ENCODE data around the gene KIF15. TPM values are rescaled to one million over a fixed set of nuclear protein-coding genes. Genes with fewer than 3 reads are reported as not detected.

The KIF15 gene
- total RNA-seq, 1 experiment from 2014 or later: 23.7 TPM

DNA sequence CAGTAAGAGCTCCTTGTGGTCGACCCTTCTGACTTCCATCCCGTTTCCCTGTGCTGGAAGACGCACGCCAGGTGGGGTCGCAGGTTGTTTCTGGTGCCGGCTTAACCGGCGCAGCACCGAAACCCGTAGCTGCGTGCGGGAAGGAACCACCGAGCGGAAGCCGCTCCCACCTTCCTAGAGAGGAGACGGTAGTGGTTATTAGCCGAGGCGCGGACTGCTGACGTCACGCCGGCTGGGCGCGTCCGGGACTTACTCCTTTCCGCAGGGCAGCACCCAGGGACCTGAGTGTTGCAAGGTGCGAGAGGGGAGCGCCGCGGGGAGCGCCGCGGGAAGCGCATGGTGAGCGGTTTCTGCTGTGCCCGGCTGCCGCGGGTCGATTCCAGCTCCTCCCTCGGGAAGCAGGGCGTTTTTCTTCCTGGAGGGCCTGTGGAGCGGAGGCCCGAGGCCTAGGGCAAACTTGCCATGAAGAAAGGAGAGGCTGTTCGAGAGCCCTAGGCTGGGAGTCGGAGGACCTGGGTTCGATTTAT lies 32.1 kb upstream of the KIF15 start, which contains the start of gene ZNF501 (continued):
- TF ChIP-seq, protein P1, sequence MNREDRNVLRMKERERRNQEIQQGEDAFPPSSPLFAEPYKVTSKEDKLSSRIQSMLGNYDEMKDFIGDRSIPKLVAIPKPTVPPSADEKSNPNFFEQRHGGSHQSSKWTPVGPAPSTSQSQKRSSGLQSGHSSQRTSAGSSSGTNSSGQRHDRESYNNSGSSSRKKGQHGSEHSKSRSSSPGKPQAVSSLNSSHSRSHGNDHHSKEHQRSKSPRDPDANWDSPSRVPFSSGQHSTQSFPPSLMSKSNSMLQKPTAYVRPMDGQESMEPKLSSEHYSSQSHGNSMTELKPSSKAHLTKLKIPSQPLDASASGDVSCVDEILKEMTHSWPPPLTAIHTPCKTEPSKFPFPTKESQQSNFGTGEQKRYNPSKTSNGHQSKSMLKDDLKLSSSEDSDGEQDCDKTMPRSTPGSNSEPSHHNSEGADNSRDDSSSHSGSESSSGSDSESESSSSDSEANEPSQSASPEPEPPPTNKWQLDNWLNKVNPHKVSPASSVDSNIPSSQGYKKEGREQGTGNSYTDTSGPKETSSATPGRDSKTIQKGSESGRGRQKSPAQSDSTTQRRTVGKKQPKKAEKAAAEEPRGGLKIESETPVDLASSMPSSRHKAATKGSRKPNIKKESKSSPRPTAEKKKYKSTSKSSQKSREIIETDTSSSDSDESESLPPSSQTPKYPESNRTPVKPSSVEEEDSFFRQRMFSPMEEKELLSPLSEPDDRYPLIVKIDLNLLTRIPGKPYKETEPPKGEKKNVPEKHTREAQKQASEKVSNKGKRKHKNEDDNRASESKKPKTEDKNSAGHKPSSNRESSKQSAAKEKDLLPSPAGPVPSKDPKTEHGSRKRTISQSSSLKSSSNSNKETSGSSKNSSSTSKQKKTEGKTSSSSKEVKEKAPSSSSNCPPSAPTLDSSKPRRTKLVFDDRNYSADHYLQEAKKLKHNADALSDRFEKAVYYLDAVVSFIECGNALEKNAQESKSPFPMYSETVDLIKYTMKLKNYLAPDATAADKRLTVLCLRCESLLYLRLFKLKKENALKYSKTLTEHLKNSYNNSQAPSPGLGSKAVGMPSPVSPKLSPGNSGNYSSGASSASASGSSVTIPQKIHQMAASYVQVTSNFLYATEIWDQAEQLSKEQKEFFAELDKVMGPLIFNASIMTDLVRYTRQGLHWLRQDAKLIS (CRISPR knock-in tag; IDR thresholded peaks at IDR 0.05; ENCODE audit: borderline replicate concordance): peak; percentile 38; the same call in 1 of the 2 replicates
- TF ChIP-seq, protein P2, sequence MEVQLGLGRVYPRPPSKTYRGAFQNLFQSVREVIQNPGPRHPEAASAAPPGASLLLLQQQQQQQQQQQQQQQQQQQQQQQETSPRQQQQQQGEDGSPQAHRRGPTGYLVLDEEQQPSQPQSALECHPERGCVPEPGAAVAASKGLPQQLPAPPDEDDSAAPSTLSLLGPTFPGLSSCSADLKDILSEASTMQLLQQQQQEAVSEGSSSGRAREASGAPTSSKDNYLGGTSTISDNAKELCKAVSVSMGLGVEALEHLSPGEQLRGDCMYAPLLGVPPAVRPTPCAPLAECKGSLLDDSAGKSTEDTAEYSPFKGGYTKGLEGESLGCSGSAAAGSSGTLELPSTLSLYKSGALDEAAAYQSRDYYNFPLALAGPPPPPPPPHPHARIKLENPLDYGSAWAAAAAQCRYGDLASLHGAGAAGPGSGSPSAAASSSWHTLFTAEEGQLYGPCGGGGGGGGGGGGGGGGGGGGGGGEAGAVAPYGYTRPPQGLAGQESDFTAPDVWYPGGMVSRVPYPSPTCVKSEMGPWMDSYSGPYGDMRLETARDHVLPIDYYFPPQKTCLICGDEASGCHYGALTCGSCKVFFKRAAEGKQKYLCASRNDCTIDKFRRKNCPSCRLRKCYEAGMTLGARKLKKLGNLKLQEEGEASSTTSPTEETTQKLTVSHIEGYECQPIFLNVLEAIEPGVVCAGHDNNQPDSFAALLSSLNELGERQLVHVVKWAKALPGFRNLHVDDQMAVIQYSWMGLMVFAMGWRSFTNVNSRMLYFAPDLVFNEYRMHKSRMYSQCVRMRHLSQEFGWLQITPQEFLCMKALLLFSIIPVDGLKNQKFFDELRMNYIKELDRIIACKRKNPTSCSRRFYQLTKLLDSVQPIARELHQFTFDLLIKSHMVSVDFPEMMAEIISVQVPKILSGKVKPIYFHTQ (CRISPR knock-in tag; IDR thresholded peaks at IDR 0.05): no peak
- TF ChIP-seq ZNF671 (CRISPR knock-in tag; IDR thresholded peaks at IDR 0.05): no peak
- TF ChIP-seq, protein P3, sequence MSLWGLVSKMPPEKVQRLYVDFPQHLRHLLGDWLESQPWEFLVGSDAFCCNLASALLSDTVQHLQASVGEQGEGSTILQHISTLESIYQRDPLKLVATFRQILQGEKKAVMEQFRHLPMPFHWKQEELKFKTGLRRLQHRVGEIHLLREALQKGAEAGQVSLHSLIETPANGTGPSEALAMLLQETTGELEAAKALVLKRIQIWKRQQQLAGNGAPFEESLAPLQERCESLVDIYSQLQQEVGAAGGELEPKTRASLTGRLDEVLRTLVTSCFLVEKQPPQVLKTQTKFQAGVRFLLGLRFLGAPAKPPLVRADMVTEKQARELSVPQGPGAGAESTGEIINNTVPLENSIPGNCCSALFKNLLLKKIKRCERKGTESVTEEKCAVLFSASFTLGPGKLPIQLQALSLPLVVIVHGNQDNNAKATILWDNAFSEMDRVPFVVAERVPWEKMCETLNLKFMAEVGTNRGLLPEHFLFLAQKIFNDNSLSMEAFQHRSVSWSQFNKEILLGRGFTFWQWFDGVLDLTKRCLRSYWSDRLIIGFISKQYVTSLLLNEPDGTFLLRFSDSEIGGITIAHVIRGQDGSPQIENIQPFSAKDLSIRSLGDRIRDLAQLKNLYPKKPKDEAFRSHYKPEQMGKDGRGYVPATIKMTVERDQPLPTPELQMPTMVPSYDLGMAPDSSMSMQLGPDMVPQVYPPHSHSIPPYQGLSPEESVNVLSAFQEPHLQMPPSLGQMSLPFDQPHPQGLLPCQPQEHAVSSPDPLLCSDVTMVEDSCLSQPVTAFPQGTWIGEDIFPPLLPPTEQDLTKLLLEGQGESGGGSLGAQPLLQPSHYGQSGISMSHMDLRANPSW (CRISPR knock-in tag; conservative IDR thresholded peaks at IDR 0.05; ENCODE audit: low read depth): no peak
- TF ChIP-seq, protein P4, sequence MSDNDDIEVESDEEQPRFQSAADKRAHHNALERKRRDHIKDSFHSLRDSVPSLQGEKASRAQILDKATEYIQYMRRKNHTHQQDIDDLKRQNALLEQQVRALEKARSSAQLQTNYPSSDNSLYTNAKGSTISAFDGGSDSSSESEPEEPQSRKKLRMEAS (CRISPR knock-in tag; IDR thresholded peaks at IDR 0.05): peak; percentile 93
- TF ChIP-seq, protein P5, sequence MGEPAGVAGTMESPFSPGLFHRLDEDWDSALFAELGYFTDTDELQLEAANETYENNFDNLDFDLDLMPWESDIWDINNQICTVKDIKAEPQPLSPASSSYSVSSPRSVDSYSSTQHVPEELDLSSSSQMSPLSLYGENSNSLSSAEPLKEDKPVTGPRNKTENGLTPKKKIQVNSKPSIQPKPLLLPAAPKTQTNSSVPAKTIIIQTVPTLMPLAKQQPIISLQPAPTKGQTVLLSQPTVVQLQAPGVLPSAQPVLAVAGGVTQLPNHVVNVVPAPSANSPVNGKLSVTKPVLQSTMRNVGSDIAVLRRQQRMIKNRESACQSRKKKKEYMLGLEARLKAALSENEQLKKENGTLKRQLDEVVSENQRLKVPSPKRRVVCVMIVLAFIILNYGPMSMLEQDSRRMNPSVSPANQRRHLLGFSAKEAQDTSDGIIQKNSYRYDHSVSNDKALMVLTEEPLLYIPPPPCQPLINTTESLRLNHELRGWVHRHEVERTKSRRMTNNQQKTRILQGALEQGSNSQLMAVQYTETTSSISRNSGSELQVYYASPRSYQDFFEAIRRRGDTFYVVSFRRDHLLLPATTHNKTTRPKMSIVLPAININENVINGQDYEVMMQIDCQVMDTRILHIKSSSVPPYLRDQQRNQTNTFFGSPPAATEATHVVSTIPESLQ (CRISPR knock-in tag; IDR thresholded peaks at IDR 0.05): no peak
- TF ChIP-seq, protein P6, sequence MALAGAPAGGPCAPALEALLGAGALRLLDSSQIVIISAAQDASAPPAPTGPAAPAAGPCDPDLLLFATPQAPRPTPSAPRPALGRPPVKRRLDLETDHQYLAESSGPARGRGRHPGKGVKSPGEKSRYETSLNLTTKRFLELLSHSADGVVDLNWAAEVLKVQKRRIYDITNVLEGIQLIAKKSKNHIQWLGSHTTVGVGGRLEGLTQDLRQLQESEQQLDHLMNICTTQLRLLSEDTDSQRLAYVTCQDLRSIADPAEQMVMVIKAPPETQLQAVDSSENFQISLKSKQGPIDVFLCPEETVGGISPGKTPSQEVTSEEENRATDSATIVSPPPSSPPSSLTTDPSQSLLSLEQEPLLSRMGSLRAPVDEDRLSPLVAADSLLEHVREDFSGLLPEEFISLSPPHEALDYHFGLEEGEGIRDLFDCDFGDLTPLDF (CRISPR knock-in tag; IDR thresholded peaks at IDR 0.05): no peak
- TF ChIP-seq NR3C1 (CRISPR knock-in tag; conservative IDR thresholded peaks at IDR 0.05; ENCODE audit: low read depth): no peak
- no peak for TF ChIP-seq ZNF396 (CRISPR knock-in tag; IDR thresholded peaks at IDR 0.05; ENCODE audit: borderline replicate concordance)
- TF ChIP-seq ATF1 (CRISPR knock-in tag; IDR thresholded peaks at IDR 0.05): peak; percentile 94
- TF ChIP-seq, protein P7, sequence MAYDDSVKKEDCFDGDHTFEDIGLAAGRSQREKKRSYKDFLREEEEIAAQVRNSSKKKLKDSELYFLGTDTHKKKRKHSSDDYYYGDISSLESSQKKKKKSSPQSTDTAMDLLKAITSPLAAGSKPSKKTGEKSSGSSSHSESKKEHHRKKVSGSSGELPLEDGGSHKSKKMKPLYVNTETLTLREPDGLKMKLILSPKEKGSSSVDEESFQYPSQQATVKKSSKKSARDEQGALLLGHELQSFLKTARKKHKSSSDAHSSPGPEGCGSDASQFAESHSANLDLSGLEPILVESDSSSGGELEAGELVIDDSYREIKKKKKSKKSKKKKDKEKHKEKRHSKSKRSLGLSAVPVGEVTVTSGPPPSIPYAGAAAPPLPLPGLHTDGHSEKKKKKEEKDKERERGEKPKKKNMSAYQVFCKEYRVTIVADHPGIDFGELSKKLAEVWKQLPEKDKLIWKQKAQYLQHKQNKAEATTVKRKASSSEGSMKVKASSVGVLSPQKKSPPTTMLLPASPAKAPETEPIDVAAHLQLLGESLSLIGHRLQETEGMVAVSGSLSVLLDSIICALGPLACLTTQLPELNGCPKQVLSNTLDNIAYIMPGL (CRISPR knock-in tag; IDR thresholded peaks at IDR 0.05): 0 out of 2 replicates have a peak, but pooled peaks have one; percentile 38
- TF ChIP-seq, protein P8, sequence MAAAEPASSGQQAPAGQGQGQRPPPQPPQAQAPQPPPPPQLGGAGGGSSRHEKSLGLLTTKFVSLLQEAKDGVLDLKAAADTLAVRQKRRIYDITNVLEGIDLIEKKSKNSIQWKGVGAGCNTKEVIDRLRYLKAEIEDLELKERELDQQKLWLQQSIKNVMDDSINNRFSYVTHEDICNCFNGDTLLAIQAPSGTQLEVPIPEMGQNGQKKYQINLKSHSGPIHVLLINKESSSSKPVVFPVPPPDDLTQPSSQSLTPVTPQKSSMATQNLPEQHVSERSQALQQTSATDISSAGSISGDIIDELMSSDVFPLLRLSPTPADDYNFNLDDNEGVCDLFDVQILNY (CRISPR knock-in tag; IDR thresholded peaks at IDR 0.05): peak; percentile 68; the same call in 1 of the 2 replicates
- TF ChIP-seq ZNF423 (CRISPR knock-in tag; IDR thresholded peaks at IDR 0.05): peak; percentile 95
- TF ChIP-seq, protein P9, sequence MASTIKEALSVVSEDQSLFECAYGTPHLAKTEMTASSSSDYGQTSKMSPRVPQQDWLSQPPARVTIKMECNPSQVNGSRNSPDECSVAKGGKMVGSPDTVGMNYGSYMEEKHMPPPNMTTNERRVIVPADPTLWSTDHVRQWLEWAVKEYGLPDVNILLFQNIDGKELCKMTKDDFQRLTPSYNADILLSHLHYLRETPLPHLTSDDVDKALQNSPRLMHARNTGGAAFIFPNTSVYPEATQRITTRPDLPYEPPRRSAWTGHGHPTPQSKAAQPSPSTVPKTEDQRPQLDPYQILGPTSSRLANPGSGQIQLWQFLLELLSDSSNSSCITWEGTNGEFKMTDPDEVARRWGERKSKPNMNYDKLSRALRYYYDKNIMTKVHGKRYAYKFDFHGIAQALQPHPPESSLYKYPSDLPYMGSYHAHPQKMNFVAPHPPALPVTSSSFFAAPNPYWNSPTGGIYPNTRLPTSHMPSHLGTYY (CRISPR knock-in tag; IDR thresholded peaks at IDR 0.05): no peak
- TF ChIP-seq, protein P10, sequence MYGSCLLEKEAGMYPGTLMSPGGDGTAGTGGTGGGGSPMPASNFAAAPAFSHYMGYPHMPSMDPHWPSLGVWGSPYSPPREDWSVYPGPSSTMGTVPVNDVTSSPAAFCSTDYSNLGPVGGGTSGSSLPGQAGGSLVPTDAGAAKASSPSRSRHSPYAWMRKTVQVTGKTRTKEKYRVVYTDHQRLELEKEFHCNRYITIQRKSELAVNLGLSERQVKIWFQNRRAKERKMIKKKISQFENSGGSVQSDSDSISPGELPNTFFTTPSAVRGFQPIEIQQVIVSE (CRISPR knock-in tag; IDR thresholded peaks at IDR 0.05; ENCODE audit: borderline replicate concordance): no peak
- TF ChIP-seq, protein P11, sequence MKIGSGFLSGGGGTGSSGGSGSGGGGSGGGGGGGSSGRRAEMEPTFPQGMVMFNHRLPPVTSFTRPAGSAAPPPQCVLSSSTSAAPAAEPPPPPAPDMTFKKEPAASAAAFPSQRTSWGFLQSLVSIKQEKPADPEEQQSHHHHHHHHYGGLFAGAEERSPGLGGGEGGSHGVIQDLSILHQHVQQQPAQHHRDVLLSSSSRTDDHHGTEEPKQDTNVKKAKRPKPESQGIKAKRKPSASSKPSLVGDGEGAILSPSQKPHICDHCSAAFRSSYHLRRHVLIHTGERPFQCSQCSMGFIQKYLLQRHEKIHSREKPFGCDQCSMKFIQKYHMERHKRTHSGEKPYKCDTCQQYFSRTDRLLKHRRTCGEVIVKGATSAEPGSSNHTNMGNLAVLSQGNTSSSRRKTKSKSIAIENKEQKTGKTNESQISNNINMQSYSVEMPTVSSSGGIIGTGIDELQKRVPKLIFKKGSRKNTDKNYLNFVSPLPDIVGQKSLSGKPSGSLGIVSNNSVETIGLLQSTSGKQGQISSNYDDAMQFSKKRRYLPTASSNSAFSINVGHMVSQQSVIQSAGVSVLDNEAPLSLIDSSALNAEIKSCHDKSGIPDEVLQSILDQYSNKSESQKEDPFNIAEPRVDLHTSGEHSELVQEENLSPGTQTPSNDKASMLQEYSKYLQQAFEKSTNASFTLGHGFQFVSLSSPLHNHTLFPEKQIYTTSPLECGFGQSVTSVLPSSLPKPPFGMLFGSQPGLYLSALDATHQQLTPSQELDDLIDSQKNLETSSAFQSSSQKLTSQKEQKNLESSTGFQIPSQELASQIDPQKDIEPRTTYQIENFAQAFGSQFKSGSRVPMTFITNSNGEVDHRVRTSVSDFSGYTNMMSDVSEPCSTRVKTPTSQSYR (CRISPR knock-in tag; IDR thresholded peaks at IDR 0.05): peak; percentile 68; the same call in 1 of the 2 replicates

Data from WTC11 (cell line).